Fibroblast of skin of left quadriceps (primary cell): ENCODE results near the gene ZNF749.
"Not testable (repeated sequence)": the region's sequence is repeated elsewhere in the genome, so short reads cannot be mapped to it uniquely, and the experiment has no call there.

ENCODE experiments used
- DNase-seq, 2 experiments: peaks; one replicate each; pipeline ENCODE4 v3.0.0-alpha.2; 2013; ENCODE audit warnings: low read depth in 2 of 2

ZNF749 gene

DNA sequence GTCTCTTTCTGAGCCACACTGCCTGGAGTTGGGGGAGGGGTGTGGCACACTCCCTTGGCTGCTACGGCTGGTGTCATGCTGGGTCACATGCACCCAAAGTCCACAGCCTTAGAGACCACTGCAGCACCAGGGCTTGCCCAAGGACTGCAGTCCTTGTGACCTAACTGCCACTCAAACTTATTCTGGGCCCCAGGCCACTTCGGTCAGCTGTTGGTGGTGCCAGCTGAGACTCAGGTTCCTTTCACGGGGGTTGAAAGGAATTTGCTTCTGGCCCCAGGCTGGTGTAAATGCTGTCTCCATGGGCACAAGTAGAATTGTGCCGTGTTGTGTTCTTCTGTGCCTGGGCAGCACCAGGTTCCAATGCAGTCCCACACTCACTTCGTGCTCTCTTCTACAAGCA, 31.4 kb downstream of the ZNF749 start:
- no peak for DNase-seq

- no peak for DNase-seq
Measured at GRCh38 chr19:57473646-57474045, 38.5 kb downstream of the ZNF749 start.

DNA sequence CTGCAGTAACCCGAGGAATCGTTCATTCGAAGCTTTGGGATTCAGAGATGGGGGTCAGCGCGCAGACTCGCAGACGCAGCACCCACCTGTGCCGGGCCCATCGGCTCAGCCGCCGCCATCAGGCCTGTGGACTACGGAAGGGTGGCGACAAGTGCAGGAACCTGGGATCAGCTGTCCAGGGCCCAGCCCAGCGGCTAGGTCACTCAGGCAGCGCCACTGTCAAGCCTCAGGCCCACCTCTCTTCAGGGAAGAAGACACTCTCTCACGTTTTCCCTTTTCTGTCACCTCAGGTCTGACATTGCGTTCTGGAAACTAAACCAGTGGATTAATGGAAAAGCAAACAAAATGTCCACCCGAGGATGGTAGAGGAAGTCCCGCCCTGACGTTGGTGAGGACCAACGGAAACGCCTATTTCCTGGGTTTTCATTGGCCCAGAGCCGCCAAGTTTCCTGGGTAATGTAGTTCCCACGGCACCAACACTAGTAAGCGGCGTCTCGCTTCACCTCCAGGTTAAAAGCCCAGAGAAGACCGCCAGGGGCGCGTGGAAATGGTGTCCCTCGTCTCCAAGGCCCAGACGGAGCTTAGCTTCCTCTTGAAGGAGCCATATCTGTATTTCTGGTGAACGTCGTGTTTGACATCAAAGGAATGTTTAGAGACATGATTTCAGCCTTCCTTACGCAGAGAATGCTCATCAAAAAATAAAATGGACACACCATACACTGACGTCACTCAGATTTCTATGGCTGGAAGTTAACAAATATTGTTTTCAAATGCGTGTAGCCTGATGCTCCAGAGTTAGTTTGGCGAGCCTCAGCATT, 42.3 kb downstream of the ZNF749 start, which contains the start of gene ZNF772:
TSS of gene ZNF772 (minus strand) at position 376 of the 818 bp plus-strand sequence. CDS start at position 119, 257 bp downstream.
- DNase-seq: peak; percentile 81 to 82

DNA sequence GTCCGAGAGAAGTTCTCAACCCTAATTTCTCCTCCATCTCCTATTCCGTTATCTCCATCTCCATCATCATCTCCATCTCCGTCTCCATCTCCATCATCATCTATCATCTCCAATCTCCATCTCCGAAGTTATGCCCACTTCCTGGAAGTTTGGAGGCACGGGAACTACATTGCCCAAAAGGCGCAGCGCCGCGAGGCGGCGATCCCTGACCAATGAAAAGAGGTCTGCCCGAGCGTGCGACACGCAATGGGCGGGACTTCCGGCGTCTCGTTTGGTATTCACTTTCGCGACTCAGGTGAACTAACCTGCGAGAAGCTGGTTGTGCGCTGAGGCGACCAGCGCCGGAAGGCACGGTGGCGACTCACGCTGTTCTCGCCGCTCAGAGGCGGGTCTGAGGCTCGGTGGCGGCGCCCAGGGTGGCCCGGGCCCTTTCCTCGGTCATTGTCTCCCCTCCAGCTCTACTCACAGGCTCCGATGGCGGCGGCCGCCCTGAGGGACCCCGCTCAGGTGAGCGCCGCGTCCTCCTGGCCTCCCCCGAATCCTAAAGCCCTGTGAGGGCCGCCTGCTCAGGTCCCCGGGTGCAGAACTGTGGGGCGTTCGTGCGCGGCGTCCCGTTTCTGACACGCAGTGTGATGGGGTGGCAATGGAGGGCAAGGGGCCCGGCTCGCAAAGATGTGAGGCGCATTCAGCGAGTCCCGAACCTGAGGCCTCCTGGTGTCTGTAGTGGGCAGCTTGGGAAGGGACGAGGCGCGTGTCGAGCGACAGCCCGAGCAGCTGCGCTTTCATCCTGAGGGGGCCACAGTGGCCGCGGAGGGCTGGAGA, 52.6 kb downstream of the ZNF749 start, which contains the start of gene ZNF419:
TSS of gene ZNF419 (plus strand) at position 274 of the 822 bp plus-strand sequence. CDS start at position 475, 201 bp downstream.
- DNase-seq: peak; percentile 64 to 65

- not testable (repeated sequence) for DNase-seq
Measured at GRCh38 chr19:57488299-57488644, 53.1 kb downstream of the ZNF749 start.
